OCI-LY1 (cell line): ENCODE measurements around the gene C22orf23.

ENCODE experiments used
- H2AFZ ChIP-seq: fragments of 200-600 bp; sonication (generic), shearing (Covaris generic); 2 replicates; pipeline ENCODE4 v1.6.0; 2014; ENCODE audit warnings: antibody characterized with exemption, mild to moderate bottlenecking, low read length
- H3F3A ChIP-seq: fragments of 200-600 bp; sonication (generic), shearing (Covaris generic); 2 replicates; pipeline ENCODE4 v1.6.0; 2014; ENCODE audit warnings: mild to moderate bottlenecking, antibody characterized with exemption, low read length, moderate library complexity; ENCODE audit not compliant: insufficient read depth
- H3K27ac ChIP-seq: fragments of 200-600 bp; sonication (generic); 2 replicates; pipeline ENCODE4 v1.5.1; 2014; ENCODE audit warnings: low read length, mixed run types, mild to moderate bottlenecking, low read depth; ENCODE audit not compliant: poor library complexity, severe bottlenecking
- H3K27me3 ChIP-seq: fragments of 200-600 bp; sonication (generic); 2 replicates; pipeline ENCODE4 v1.6.0; 2014; ENCODE audit warnings: antibody characterized with exemption, mild to moderate bottlenecking, low read length, moderate library complexity; ENCODE audit not compliant: insufficient read depth
- H3K36me3 ChIP-seq: fragments of 200-600 bp; sonication (generic); 2 replicates; pipeline ENCODE4 v1.6.1; 2014; ENCODE audit warnings: mild to moderate bottlenecking, antibody characterized with exemption, low read length, moderate library complexity, mixed read lengths; ENCODE audit not compliant: insufficient read depth
- H3K4me1 ChIP-seq: fragments of 200-600 bp; sonication (generic); 2 replicates; pipeline ENCODE4 v1.5.1; 2014; ENCODE audit warnings: mild to moderate bottlenecking, low read length, moderate library complexity; ENCODE audit not compliant: insufficient read depth, severe bottlenecking
- H3K4me2 ChIP-seq: fragments of 200-600 bp; sonication (generic), shearing (Covaris generic); 2 replicates; pipeline ENCODE4 v1.6.1; 2014; ENCODE audit warnings: low read length
- H3K4me3 ChIP-seq: fragments of 200-600 bp; sonication (generic); 2 replicates; pipeline ENCODE4 v1.5.1; 2014; ENCODE audit warnings: low read length, low read depth, mild to moderate bottlenecking, mixed read lengths; ENCODE audit not compliant: poor library complexity, severe bottlenecking
- H3K79me2 ChIP-seq: fragments of 200-600 bp; shearing (Covaris generic); 2 replicates; pipeline ENCODE4 v1.6.1; 2016; ENCODE audit warnings: mixed run types, low read length, mixed read lengths; ENCODE audit not compliant: insufficient read depth
- H3K9ac ChIP-seq: fragments of 200-600 bp; sonication (generic), shearing (Covaris generic); 2 replicates; pipeline ENCODE4 v1.6.1; 2014; ENCODE audit warnings: mild to moderate bottlenecking, low read length, mixed read lengths
- H3K9me2 ChIP-seq: fragments of 200-600 bp; sonication (generic), shearing (Covaris generic); 2 replicates; pipeline ENCODE4 v1.6.1; 2014; ENCODE audit warnings: low read depth, mild to moderate bottlenecking, low read length, mixed read lengths
- H3K9me3 ChIP-seq: fragments of 200-600 bp; shearing (Covaris generic); 2 replicates; pipeline ENCODE4 v1.6.1; 2014; ENCODE audit warnings: low read length, mixed read lengths
- H4K20me1 ChIP-seq: fragments of 200-600 bp; sonication (generic), shearing (Covaris generic); 2 replicates; pipeline ENCODE4 v1.6.0; 2016; ENCODE audit warnings: mild to moderate bottlenecking, low read length; ENCODE audit not compliant: insufficient read depth
- CTCF ChIP-seq: fragments of 200-600 bp; sonication (generic), shearing (Covaris generic); IDR thresholded peaks from 2 replicates; pipeline ENCODE4 v1.5.1; 2017; ENCODE audit warnings: mild to moderate bottlenecking, antibody characterized with exemption, low read length, moderate library complexity, mixed read lengths
- EZH2 ChIP-seq: fragments of 200-600 bp; sonication (generic), shearing (Covaris generic); IDR thresholded peaks from 2 replicates; pipeline ENCODE4 v1.8.0; 2017; ENCODE audit warnings: borderline replicate concordance, mixed run types, mild to moderate bottlenecking, antibody characterized with exemption, low read length, moderate library complexity, mixed read lengths

Gene C22orf23

GRCh38 chr22:37925330-37925729, 28.1 kb downstream of the C22orf23 start:
- Histone ChIP-seq H3K36me3 (peaks cover 23% of the 10 kb centered on the region; the same call in 1 of the 2 replicates), H3K9ac (no peak overlapping the region), H4K20me1 (no peaks in the 10 kb centered on the region), H2AFZ (no peak overlapping the region), H3K27ac (no peak overlapping the region), H3K79me2 (no peaks in the 10 kb centered on the region), H3K9me2 (no peaks in the 10 kb centered on the region), H3K9me3 (no peaks in the 10 kb centered on the region), H3K4me2 (no peak overlapping the region), H3K4me3 (no peak overlapping the region), H3K27me3 (no peaks in the 10 kb centered on the region), H3K4me1 (no peaks in the 10 kb centered on the region), H3F3A (no peaks in the 10 kb centered on the region)
- TF ChIP-seq CTCF (no peak), EZH2 (no peak)

- Histone ChIP-seq H3K36me3 (peaks cover 23% of the 10 kb centered on the region; the same call in 1 of the 2 replicates), H3K79me2 (no peaks in the 10 kb centered on the region), H3K9ac (no peak overlapping the region), H3K4me2 (no peak overlapping the region), H3F3A (no peaks in the 10 kb centered on the region), H3K4me3 (no peak overlapping the region), H2AFZ (no peak overlapping the region), H3K27ac (no peak overlapping the region), H4K20me1 (no peaks in the 10 kb centered on the region), H3K9me3 (no peaks in the 10 kb centered on the region), H3K27me3 (no peaks in the 10 kb centered on the region), H3K9me2 (no peaks in the 10 kb centered on the region), H3K4me1 (no peaks in the 10 kb centered on the region)
- TF ChIP-seq CTCF (no peak), EZH2 (no peak)
These were observed 28.9 kb downstream of the C22orf23 start for GRCh38 chr22:37924386-37925065.

- no peaks in the 10 kb centered on the region for H3F3A ChIP-seq
- no peak overlapping the region for H2AFZ ChIP-seq
- H3K9me3 ChIP-seq, result no peaks in the 10 kb centered on the region
- peaks cover 4% of the 10 kb centered on the region for H3K4me1 ChIP-seq
- no peak overlapping the region for H3K4me3 ChIP-seq
- no peaks in the 10 kb centered on the region for H4K20me1 ChIP-seq
- TF ChIP-seq EZH2, result no peak
- TF ChIP-seq CTCF, result no peak
- no peak overlapping the region for H3K9ac ChIP-seq
- no peak overlapping the region for H3K27ac ChIP-seq
- H3K79me2 ChIP-seq, result no peaks in the 10 kb centered on the region
- no peaks in the 10 kb centered on the region for H3K27me3 ChIP-seq
- no peaks in the 10 kb centered on the region for H3K9me2 ChIP-seq
- no peak overlapping the region for H3K4me2 ChIP-seq
- H3K36me3 ChIP-seq, result peaks cover 23% of the 10 kb centered on the region; the same call in 1 of the 2 replicates
These were observed 29.5 kb downstream of the C22orf23 start for GRCh38 chr22:37923927-37924326.
